PC-3 (cell line): Measurements from ENCODE around the gene CALR3. TPM values are rescaled to one million over a fixed set of nuclear protein-coding genes. Genes with fewer than 3 reads are reported as not detected.
"Not testable (repeated sequence)": the region's sequence is repeated elsewhere in the genome, so short reads cannot be mapped to it uniquely, and the experiment has no call there.

Source experiments
- ATAC-seq: fragments of 200-7000 bp; cut with Tn5 transposase; 2 replicates; pipeline ENCODE4 v1.9.1; 2020; ENCODE audit warnings: mild to moderate bottlenecking, moderate library complexity
- BruUV-seq: library from RNA; stranded (reverse); fragments of 400-500 nt; replicated peaks from 2 replicates; lab custom pipeline; 2021; lab: Mats Ljungman, UMichigan
- CTCF ChIA-PET: fragments of 300-600 bp; sonication (Branson Sonifier 250); formaldehyde crosslinking; loops from one replicate; lab custom pipeline; 2022; ENCODE audit warnings: antibody characterized with exemption; lab: Charles Lee
- POLR2A ChIA-PET: fragments of 300-600 bp; sonication (Branson Sonifier 250); formaldehyde crosslinking; loops from one replicate; lab custom pipeline; 2022; ENCODE audit warnings: antibody characterized with exemption; ENCODE audit not compliant: unreplicated experiment; lab: Charles Lee
- DNase-seq: peaks from one replicate; pipeline ENCODE4 v3.0.0-alpha.2; 2015
- H2AFZ ChIP-seq: fragments of 300-600 bp; sonication (generic); 2 replicates; pipeline ENCODE4 v1.6.0; 2016; ENCODE audit warnings: antibody characterized with exemption, low read length
- H3F3A ChIP-seq: fragments of 300-600 bp; sonication (generic); one replicate; pipeline ENCODE4 v1.6.0; 2017; ENCODE audit warnings: antibody characterized with exemption, low read length, control low read depth, mild to moderate bottlenecking; ENCODE audit not compliant: unreplicated experiment
- H3K27ac ChIP-seq: fragments of 300-600 bp; sonication (generic); 2 replicates; pipeline ENCODE4 v1.5.1; 2016; ENCODE audit warnings: mild to moderate bottlenecking, low read length
- H3K27me3 ChIP-seq: fragments of 300-600 bp; sonication (generic); 2 replicates; pipeline ENCODE4 v1.6.1; 2016; ENCODE audit warnings: low read length, mixed read lengths
- H3K36me3 ChIP-seq: fragments of 300-600 bp; sonication (generic); 2 replicates; pipeline ENCODE4 v1.6.1; 2016; ENCODE audit warnings: low read depth, mixed run types, low read length, mixed read lengths
- H3K4me1 ChIP-seq: fragments of 300-600 bp; sonication (generic); 2 replicates; pipeline ENCODE4 v1.5.1; 2016; ENCODE audit warnings: low read length; ENCODE audit not compliant: insufficient read depth
- H3K4me2 ChIP-seq: fragments of 300-600 bp; sonication (generic); 2 replicates; pipeline ENCODE4 v1.6.0; 2016; ENCODE audit warnings: low read length
- H3K4me3 ChIP-seq: fragments of 300-600 bp; sonication (generic); 2 replicates; pipeline ENCODE4 v1.5.1; 2016; ENCODE audit warnings: mild to moderate bottlenecking, low read length, mixed read lengths
- H3K79me2 ChIP-seq: fragments of 300-600 bp; sonication (generic); 2 replicates; pipeline ENCODE4 v1.6.1; 2017; ENCODE audit warnings: low read length, mixed read lengths
- H3K9ac ChIP-seq: fragments of 300-600 bp; sonication (generic); 2 replicates; pipeline ENCODE4 v1.6.0; 2016; ENCODE audit warnings: mild to moderate bottlenecking, low read length
- H3K9me2 ChIP-seq: fragments of 300-600 bp; sonication (generic); replicated peaks from 2 replicates; pipeline ENCODE4 v1.6.1; 2016; ENCODE audit warnings: mixed run types, low read length, mixed read lengths
- H3K9me3 ChIP-seq: fragments of 300-600 bp; sonication (generic); 2 replicates; pipeline ENCODE4 v1.6.1; 2016; ENCODE audit warnings: low read length, mixed read lengths
- H4K20me1 ChIP-seq: fragments of 300-600 bp; sonication (generic); 2 replicates; pipeline ENCODE4 v1.6.1; 2016; ENCODE audit warnings: low read length, mixed read lengths
- EZH2 ChIP-seq: fragments of 300-600 bp; sonication (generic); IDR thresholded peaks from one replicate; pipeline ENCODE4 v1.6.1; 2017; ENCODE audit warnings: antibody characterized with exemption, mild to moderate bottlenecking, low read length; ENCODE audit not compliant: unreplicated experiment
- EZH2phosphoT487 ChIP-seq: fragments of 300-600 bp; sonication (generic); IDR thresholded peaks from 2 replicates; pipeline ENCODE4 v1.6.1; 2018; ENCODE audit warnings: mild to moderate bottlenecking, antibody characterized with exemption, low read length, borderline replicate concordance
- intact Hi-C: fragments of 100-400 bp; cut with micrococcal nuclease; formaldehyde crosslinking; loops from 2 replicates; pipeline ENCODE4 v1.9.0; 2023
- total RNA-seq: library from RNA; depleted of rRNA; stranded (reverse); fragments of >200 nt; gene quantifications from 2 replicates; pipeline ENCODE4 v1.2.3, GENCODE V29; 2014
- TF ChIP-seq, protein P1 (sequence below): fragments of 300-600 bp; sonication (generic); conservative IDR thresholded peaks from 2 replicates; pipeline ENCODE4 v1.5.1; 2017; ENCODE audit warnings: antibody characterized with exemption, low read depth, mild to moderate bottlenecking, low read length

The CALR3 gene
- total RNA-seq, 1 experiment from 2014 or later, result 0.47 TPM

GRCh38 chr19:16470541-16470910, 25.4 kb downstream of the CALR3 start:
- peaks cover 60% of the 10 kb centered on the region for H3K79me2 ChIP-seq
- peak overlapping the region; percentile 88 for H3K9ac ChIP-seq
- intact Hi-C loops, result no loop called here

GRCh38 chr19:16467581-16467980, 28.4 kb downstream of the CALR3 start:
- DNase-seq, result no peak
- no peaks in the 10 kb centered on the region; the same call in 1 of the 2 replicates for H3K36me3 ChIP-seq
- H3K9me3 ChIP-seq, result no peaks in the 10 kb centered on the region
- no peaks in the 10 kb centered on the region for H3K9me2 ChIP-seq
- TF ChIP-seq, protein P1, sequence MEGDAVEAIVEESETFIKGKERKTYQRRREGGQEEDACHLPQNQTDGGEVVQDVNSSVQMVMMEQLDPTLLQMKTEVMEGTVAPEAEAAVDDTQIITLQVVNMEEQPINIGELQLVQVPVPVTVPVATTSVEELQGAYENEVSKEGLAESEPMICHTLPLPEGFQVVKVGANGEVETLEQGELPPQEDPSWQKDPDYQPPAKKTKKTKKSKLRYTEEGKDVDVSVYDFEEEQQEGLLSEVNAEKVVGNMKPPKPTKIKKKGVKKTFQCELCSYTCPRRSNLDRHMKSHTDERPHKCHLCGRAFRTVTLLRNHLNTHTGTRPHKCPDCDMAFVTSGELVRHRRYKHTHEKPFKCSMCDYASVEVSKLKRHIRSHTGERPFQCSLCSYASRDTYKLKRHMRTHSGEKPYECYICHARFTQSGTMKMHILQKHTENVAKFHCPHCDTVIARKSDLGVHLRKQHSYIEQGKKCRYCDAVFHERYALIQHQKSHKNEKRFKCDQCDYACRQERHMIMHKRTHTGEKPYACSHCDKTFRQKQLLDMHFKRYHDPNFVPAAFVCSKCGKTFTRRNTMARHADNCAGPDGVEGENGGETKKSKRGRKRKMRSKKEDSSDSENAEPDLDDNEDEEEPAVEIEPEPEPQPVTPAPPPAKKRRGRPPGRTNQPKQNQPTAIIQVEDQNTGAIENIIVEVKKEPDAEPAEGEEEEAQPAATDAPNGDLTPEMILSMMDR, result no peak
- TF ChIP-seq EZH2phosphoT487 (no peak), EZH2 (no peak)
- ChIA-PET POLR2A (no interaction called here), CTCF (no interaction called here)
- no peaks in the 10 kb centered on the region for H3K27me3 ChIP-seq
- no peak overlapping the region for H3K4me3 ChIP-seq
- intact Hi-C loops, result no loop called here
- no peak for ATAC-seq
- H3K4me2 ChIP-seq, result no peak overlapping the region
- no peaks in the 10 kb centered on the region for H3F3A ChIP-seq
- no peak overlapping the region for H2AFZ ChIP-seq
- H3K79me2 ChIP-seq, result peaks cover 90% of the 10 kb centered on the region
- H3K4me1 ChIP-seq, result peaks cover 38% of the 10 kb centered on the region
- no peak overlapping the region for H3K27ac ChIP-seq
- no peak overlapping the region for H3K9ac ChIP-seq
- no TSS peak for BruUV-seq
- peaks cover 17% of the 10 kb centered on the region for H4K20me1 ChIP-seq

More at GRCh38 chr19:16470541-16470910, 25.4 kb downstream of the CALR3 start:
- TF ChIP-seq, protein P1, result no peak
- TF ChIP-seq EZH2, result no peak
- no peak for TF ChIP-seq EZH2phosphoT487
- BruUV-seq, result no TSS peak
- Histone ChIP-seq H3K9me3 (no peaks in the 10 kb centered on the region), H3F3A (no peaks in the 10 kb centered on the region), H3K9me2 (no peaks in the 10 kb centered on the region), H4K20me1 (no peaks in the 10 kb centered on the region), H3K27ac (peak overlapping the region; percentile 43), H3K4me3 (peak overlapping the region; percentile 94), H3K4me1 (peaks cover 20% of the 10 kb centered on the region), H3K4me2 (peak overlapping the region; percentile 92), H3K36me3 (no peaks in the 10 kb centered on the region; the same call in 1 of the 2 replicates), H2AFZ (0 out of 2 replicates have a peak overlapping the region, but pooled peaks have one; percentile 60), H3K27me3 (no peaks in the 10 kb centered on the region)
- ATAC-seq, result no peak
- POLR2A ChIA-PET, result interaction anchor here (0.6 to 0.7 kb wide), 2 partner anchors 189 to 1189 kb away, joined by 3 to 6 read pairs; no protein-coding TSS in a partner anchor
- DNase-seq, result peak; percentile 19
- CTCF ChIA-PET, result interaction anchor here (0.6 kb wide), 1 partner anchor 13 kb away, joined by 3 read pairs; no protein-coding TSS in a partner anchor

DNA sequence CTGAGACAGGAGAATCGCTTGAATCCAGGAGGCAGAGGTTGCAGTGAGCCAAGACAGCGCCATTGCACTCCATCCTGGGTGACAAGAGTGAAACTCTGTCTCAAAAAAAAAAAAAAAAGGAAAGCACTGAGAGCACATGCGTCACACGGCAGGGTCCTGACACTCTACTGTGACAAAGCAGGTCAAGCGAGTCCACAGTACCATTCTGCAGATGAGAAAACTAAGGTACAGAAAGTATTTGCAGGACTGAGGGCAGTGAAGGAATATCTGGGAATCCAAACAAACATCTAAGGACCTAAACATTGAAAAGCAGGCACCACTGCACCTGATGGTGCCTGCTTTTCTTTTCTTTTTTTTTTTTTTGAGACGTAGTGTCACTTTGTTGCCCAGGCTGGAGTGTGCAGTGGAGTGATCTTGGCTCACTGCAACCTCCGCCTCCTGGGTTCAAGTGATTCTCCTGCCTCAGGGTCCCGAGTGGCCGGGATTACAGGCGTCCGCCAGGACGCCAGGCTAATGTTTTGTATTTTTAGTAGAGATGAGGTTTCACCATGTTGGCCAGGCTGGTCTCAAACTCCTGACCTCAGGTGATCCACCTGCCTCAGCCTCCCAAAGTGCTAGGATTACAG, 29.1 kb downstream of the CALR3 start:
- H3K27me3 ChIP-seq, ATAC-seq, H3K4me3 ChIP-seq, H2AFZ ChIP-seq, POLR2A ChIA-PET, H3K9ac ChIP-seq, H3F3A ChIP-seq, CTCF ChIA-PET, DNase-seq, H3K9me2 ChIP-seq, H3K36me3 ChIP-seq, intact Hi-C loops, H3K4me2 ChIP-seq, BruUV-seq, H3K9me3 ChIP-seq, H3K27ac ChIP-seq: not testable (repeated sequence)
- Histone ChIP-seq H3K79me2 (peaks cover 97% of the 10 kb centered on the region), H4K20me1 (peaks cover 22% of the 10 kb centered on the region), H3K4me1 (peaks cover 35% of the 10 kb centered on the region)
